Upper lobe of left lung (tissue), 6 donors: ENCODE data around the gene BCAS3. TPM values are rescaled to one million over a fixed set of nuclear protein-coding genes. Genes with fewer than 3 reads are reported as not detected.
A peak's percentile ranks its signal among the peaks of the same experiment; 100 is the strongest.

Experiments
- ATAC-seq, 2 donors: fragments of 200-7000 bp; cut with Tn5 transposase; one replicate each; pipeline ENCODE4 v1.9.1; 2022; ENCODE audit warnings: mild to moderate bottlenecking in 2 of 2, moderate library complexity in 2 of 2; ENCODE audit not compliant: low FRiP score in 2 of 2
- DNase-seq, 2 donors: peaks; one replicate each; pipeline ENCODE4 v3.0.0-alpha.2; 2019 to 2020
- H3K27ac ChIP-seq, 4 donors: fragments of 200-600 bp; sonication (generic); one replicate each; pipeline ENCODE4 v1.5.1; 2016 to 2019
- H3K27me3 ChIP-seq, 4 donors: fragments of 200-600 bp; sonication (generic); one replicate each; pipeline ENCODE4 v1.5.1; 2017 to 2019
- H3K36me3 ChIP-seq, 4 donors: fragments of 200-600 bp; sonication (generic); one replicate each; pipeline ENCODE4 v1.5.1; 2016 to 2019
- H3K4me1 ChIP-seq, 4 donors: fragments of 200-600 bp; sonication (generic); one replicate each; pipeline ENCODE4 v1.5.1; 2018 to 2019
- H3K4me3 ChIP-seq, 4 donors: fragments of 200-600 bp; sonication (generic); one replicate each; pipeline ENCODE4 v1.5.1; 2017 to 2019; ENCODE audit warnings: mild to moderate bottlenecking in 2 of 4, moderate library complexity in 1 of 4
- H3K9me3 ChIP-seq, 4 donors: fragments of 200-600 bp; sonication (generic); one replicate each; pipeline ENCODE4 v1.5.1; 2018 to 2019
- EP300 ChIP-seq, 4 donors: sonication (generic); formaldehyde crosslinking; IDR thresholded peaks; one replicate each; pipeline ENCODE4 v1.5.1; 2017; ENCODE audit warnings: antibody characterized with exemption in 4 of 4, control low read depth in 2 of 4
- POLR2A ChIP-seq, 4 donors: fragments of 450-650 bp; IDR thresholded peaks; one replicate each; pipeline ENCODE4 v1.5.1; 2016 to 2017; ENCODE audit warnings: antibody characterized with exemption in 4 of 4, mild to moderate bottlenecking in 2 of 4
- POLR2AphosphoS5 ChIP-seq, 2 donors: sonication (generic); formaldehyde crosslinking; IDR thresholded peaks; one replicate each; pipeline ENCODE4 v1.5.1; 2017; ENCODE audit warnings: antibody characterized with exemption in 2 of 2
- WGBS, 2 donors: methylation state at CpG; one replicate each; pipeline ENCODE4 v1.1.5; 2017 to 2018; 5-methylcytosine and 5-hydroxymethylcytosine counted together
- total RNA-seq, 6 donors: library from RNA; depleted of rRNA in 4 of 6; stranded (reverse); fragments of >200 nt in 4 of 6; gene quantifications; one replicate each; pipeline versions ENCODE4 v1.1.0 to v1.2.1, GENCODE V29; 2016 to 2021
- TF ChIP-seq, protein P1 (sequence below), 6 experiments: fragments of 450-650 bp in 4 of 6; fragments of 200-600 bp in 2 of 6; sonication (generic) in 2 of 6; IDR thresholded peaks; one replicate each; pipeline ENCODE4 v1.5.1; 2016 to 2019; ENCODE audit warnings: antibody characterized with exemption in 6 of 6
- donor health status: DM: no; HTN: no; CAD: no; lungs with moderate emphysema.
- donor health status: DM: no; HTN: yes; CAD: no; lungs with severe emphysema.

BCAS3 gene
- total RNA-seq, 6 donors from 2014 or later: 20.1 to 111 (median 37.0) TPM

- 65 to 70% methylated on average over 1 of the region's 1 CpG for WGBS, 2 donors
- DNase-seq: no peak
- Histone ChIP-seq H3K4me1 (peaks cover 0 to 8% (median under 1%) of the 10 kb centered on the region in 4 donors), H3K9me3 (no peaks in the 10 kb centered on the region), H3K27me3 (no peaks in the 10 kb centered on the region), H3K36me3 (no peaks in the 10 kb centered on the region), H3K27ac (no peak overlapping the region), H3K4me3 (no peak overlapping the region)
- no peak for ATAC-seq
- TF ChIP-seq, protein P1, sequence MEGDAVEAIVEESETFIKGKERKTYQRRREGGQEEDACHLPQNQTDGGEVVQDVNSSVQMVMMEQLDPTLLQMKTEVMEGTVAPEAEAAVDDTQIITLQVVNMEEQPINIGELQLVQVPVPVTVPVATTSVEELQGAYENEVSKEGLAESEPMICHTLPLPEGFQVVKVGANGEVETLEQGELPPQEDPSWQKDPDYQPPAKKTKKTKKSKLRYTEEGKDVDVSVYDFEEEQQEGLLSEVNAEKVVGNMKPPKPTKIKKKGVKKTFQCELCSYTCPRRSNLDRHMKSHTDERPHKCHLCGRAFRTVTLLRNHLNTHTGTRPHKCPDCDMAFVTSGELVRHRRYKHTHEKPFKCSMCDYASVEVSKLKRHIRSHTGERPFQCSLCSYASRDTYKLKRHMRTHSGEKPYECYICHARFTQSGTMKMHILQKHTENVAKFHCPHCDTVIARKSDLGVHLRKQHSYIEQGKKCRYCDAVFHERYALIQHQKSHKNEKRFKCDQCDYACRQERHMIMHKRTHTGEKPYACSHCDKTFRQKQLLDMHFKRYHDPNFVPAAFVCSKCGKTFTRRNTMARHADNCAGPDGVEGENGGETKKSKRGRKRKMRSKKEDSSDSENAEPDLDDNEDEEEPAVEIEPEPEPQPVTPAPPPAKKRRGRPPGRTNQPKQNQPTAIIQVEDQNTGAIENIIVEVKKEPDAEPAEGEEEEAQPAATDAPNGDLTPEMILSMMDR (IDR thresholded peaks at IDR 0.05): no peak
- TF ChIP-seq EP300 (IDR thresholded peaks at IDR 0.05) (no peak), POLR2AphosphoS5 (IDR thresholded peaks at IDR 0.05) (no peak)
Measured at GRCh38 chr17:61305024-61305423, 627.4 kb downstream of the BCAS3 start.

DNA sequence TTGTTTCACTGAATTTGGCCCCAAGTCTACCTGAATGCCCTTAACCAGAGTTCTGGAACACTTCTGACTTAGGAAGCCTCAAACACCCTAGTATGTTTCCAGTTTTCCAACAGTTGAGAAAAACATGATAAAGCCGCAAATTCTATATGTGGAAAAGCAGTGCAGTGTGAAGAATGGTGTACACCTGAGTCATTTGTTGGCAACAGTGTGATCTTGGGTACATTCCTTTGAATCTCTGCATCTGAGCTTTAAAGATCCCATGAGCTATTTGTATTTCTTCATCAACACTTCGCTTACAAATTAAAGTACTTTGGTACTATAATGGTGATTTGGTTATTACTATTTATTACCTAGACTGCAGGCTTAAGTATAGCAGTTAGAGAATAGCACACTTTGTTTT lies 628.4 kb downstream of the BCAS3 start:
- no peaks in the 10 kb centered on the region for H3K9me3 ChIP-seq
- H3K27ac ChIP-seq: no peak overlapping the region
- peaks cover 0 to 5% (median 1%) of the 10 kb centered on the region in 4 donors for H3K4me1 ChIP-seq
- H3K27me3 ChIP-seq: no peaks in the 10 kb centered on the region
- DNase-seq (no peak), ATAC-seq (no peak)
- TF ChIP-seq, protein P1 (IDR thresholded peaks at IDR 0.05): no peak
- TF ChIP-seq POLR2AphosphoS5 (IDR thresholded peaks at IDR 0.05) (no peak), POLR2A (IDR thresholded peaks at IDR 0.05) (no peak), EP300 (IDR thresholded peaks at IDR 0.05) (no peak)
- H3K36me3 ChIP-seq: no peaks in the 10 kb centered on the region
- no peak overlapping the region for H3K4me3 ChIP-seq
- 90 to 92% methylated on average over 2 of the region's 2 CpGs for WGBS, 2 donors

GRCh38 chr17:61307905-61308886 lies 630.5 kb downstream of the BCAS3 start:
- WGBS, 2 donors: 77 to 80% methylated on average over 11 of the region's 11 CpGs
- Histone ChIP-seq H3K27me3 (no peaks in the 10 kb centered on the region), H3K27ac (peak overlapping the region; percentile 24 to 66 (median 40)), H3K4me1 (peaks cover 0 to 5% (median 1%) of the 10 kb centered on the region in 4 donors), H3K9me3 (no peaks in the 10 kb centered on the region), H3K4me3 (no peak overlapping the region), H3K36me3 (no peaks in the 10 kb centered on the region)
- TF ChIP-seq POLR2AphosphoS5 (IDR thresholded peaks at IDR 0.05): peak in 1 of 2 donors; percentile 26
- TF ChIP-seq EP300 (IDR thresholded peaks at IDR 0.05): no peak
- no peak for TF ChIP-seq POLR2A (IDR thresholded peaks at IDR 0.05)
- DNase-seq (no peak), ATAC-seq (peak; percentile 34 to 54)

GRCh38 chr17:61309362-61310256 lies 632.0 kb downstream of the BCAS3 start:
- ATAC-seq (no peak), DNase-seq (no peak)
- H3K4me3 ChIP-seq: no peak overlapping the region
- TF ChIP-seq, protein P1 (IDR thresholded peaks at IDR 0.05): no peak
- TF ChIP-seq POLR2A (IDR thresholded peaks at IDR 0.05) (no peak), POLR2AphosphoS5 (IDR thresholded peaks at IDR 0.05) (no peak), EP300 (IDR thresholded peaks at IDR 0.05) (no peak)
- H3K4me1 ChIP-seq: peaks cover 7 to 12% (median 9%) of the 10 kb centered on the region in 4 donors
- peak overlapping the region; percentile 24 to 66 (median 40) for H3K27ac ChIP-seq
- H3K9me3 ChIP-seq: no peaks in the 10 kb centered on the region
- no peaks in the 10 kb centered on the region for H3K36me3 ChIP-seq
- WGBS, 2 donors: 81 to 88% methylated on average over 13 of the region's 13 CpGs
- no peaks in the 10 kb centered on the region for H3K27me3 ChIP-seq

GRCh38 chr17:61310590-61310989 lies 632.9 kb downstream of the BCAS3 start:
- ATAC-seq: no peak
- no peak overlapping the region for H3K4me3 ChIP-seq
- WGBS, 2 donors: 76 to 82% methylated on average over 6 of the region's 6 CpGs
- peaks cover 12 to 19% (median 16%) of the 10 kb centered on the region in 4 donors for H3K4me1 ChIP-seq
- H3K36me3 ChIP-seq: no peaks in the 10 kb centered on the region
- H3K9me3 ChIP-seq: no peaks in the 10 kb centered on the region
- H3K27ac ChIP-seq: peak overlapping the region in 1 of 4 donors; percentile 29
- no peaks in the 10 kb centered on the region for H3K27me3 ChIP-seq
- TF ChIP-seq, protein P1 (IDR thresholded peaks at IDR 0.05): no peak
- TF ChIP-seq POLR2A (IDR thresholded peaks at IDR 0.05): no peak
- no peak for TF ChIP-seq POLR2AphosphoS5 (IDR thresholded peaks at IDR 0.05)
- no peak for TF ChIP-seq EP300 (IDR thresholded peaks at IDR 0.05)
- no peak for DNase-seq
